Stimulated activated CD8-positive, alpha-beta memory T cell treated with anti-CD3 and anti-CD28 coated beads, Interleukin-4, amount 100 ng/mL, for 4 hours (primary cell): ENCODE measurements around the gene LRRC26.

Experiments
- DNase-seq, 2 donors: peaks; one replicate each; pipeline ENCODE4 v3.0.0-alpha.2; 2020; ENCODE audit warnings: low read depth in 2 of 2, low spot score in 1 of 2

The LRRC26 gene

DNA sequence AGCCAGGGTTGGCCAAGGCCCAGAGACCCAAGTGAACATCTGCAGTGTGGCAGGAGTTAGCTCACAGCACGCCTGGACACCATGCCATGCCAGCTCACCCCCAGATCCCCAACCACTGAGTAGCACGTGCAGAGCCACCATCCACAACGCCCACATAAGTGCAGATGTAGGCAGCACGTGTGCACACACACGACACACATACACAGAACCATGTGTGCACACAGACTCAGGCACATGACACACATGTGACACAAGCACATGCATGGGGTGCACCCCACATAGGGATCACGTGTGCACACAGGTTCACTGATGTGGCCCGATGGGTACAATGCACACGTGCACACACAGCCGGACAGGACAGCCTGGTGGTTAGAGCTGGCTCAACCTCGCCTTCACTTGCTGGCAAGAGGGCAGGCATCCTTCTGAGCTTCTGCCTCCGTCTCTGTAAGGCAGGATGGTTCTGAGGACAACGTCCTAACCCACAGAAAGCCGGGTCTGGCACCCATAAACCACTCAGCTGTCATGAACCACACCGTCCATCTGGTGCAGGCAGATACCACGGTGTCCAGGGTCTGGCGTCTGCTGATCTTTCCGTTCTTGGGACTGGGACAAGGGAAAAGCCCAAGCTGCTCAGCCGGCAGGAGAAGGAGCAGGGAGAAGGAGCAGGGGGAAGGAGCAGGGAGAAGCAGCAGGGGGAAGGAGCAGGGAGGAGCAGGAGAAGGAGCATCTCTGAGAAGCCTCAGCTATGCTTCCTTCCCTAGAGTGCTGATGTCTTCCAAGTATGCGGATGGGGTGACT lies 12.0 kb downstream of the LRRC26 start:
- DNase-seq, result no peak

DNA sequence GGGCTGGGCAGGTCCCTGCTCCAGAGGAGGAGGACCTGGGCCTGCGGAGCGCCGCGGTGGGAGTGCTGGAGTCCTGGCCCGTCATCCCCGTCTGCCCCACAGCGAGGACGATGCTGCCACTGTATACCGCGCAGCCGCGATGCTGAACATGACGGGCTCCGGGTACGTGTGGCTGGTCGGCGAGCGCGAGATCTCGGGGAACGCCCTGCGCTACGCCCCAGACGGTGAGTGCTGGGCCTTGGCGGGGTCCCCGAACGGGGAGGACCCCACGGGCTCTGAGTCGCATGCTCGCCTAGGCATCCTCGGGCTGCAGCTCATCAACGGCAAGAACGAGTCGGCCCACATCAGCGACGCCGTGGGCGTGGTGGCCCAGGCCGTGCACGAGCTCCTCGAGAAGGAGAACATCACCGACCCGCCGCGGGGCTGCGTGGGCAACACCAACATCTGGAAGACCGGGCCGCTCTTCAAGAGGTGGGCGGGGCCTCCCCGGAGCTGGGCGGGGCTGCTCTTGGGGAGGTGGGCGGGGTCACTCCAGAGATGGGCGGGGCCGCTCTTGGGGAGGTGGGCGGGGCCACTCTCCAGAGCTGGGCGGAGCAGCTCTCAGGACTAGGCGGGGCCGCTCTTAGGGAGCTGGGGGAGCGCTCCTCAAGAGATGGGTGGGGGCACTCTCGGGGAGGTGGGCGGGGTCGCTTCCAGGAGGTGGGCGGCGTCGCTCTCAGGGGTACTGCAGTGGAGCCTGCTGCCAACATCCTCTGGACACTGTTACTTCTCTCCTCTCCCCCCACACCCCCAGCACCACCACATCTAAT lies 13.1 kb downstream of the LRRC26 start:
- peak; percentile 49 to 61 for DNase-seq

DNA sequence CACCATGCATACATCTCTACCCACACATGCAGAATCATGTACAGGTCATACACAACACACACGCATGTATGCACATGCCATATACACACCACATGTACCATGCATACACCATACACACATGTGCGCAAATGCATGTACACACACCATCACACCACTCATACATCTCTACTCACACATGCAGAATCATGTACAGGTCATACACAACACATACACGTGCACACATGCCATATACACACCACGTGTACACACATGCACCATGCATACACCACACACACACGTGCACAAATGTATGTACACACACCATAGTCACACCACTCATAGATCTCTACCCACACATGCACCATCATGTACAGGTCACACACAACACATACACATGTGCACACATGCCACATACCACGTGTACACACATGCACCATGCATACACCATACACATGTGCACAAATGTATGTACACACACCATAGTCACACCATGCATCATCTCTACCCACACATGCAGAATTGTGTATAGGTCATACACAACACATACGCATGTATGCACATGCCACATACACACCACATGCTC lies 16.9 kb downstream of the LRRC26 start:
- no peak for DNase-seq

DNA sequence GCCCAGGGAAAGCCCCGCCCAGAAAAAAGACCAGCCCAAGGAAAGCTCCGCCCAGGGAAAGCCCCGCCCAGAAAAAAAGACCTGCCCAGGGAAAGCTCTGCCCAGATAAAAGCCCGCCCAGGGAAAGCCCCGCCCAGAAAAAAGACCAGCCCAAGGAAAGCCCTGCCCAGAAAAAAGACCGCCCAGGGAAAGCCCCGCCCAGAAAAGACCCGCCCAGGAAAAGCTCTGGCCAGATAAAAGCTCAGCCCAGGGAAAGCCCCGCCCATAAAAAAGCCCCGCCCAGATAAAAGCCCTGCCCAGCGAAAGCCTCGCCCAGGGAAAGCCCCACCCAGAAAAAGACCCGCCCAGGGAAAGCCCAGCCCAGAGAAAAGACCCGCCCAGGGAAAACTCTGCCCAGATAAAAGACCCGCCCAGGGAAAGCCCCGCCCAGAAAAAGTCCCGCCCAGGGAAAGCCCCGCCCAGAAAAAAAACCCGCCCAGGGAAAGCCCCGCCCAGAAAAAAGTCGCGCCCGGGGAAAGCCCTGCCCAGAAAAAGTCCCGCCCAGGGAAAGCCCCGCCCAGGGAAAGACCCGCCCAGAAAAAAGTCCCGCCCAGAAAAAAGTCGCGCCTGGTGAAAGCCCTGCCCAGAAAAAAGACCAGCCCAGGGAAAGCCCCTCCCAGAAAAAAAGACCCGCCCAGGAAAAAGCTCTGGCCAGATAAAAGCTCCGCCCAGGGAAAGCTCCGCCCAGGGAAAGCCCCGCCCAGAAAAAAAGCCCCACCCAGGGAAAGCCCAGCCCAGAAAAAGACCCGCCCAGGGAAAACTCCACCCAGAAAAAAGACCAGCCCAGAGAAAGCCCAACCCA lies 19.0 kb downstream of the LRRC26 start:
- DNase-seq, result no peak

DNA sequence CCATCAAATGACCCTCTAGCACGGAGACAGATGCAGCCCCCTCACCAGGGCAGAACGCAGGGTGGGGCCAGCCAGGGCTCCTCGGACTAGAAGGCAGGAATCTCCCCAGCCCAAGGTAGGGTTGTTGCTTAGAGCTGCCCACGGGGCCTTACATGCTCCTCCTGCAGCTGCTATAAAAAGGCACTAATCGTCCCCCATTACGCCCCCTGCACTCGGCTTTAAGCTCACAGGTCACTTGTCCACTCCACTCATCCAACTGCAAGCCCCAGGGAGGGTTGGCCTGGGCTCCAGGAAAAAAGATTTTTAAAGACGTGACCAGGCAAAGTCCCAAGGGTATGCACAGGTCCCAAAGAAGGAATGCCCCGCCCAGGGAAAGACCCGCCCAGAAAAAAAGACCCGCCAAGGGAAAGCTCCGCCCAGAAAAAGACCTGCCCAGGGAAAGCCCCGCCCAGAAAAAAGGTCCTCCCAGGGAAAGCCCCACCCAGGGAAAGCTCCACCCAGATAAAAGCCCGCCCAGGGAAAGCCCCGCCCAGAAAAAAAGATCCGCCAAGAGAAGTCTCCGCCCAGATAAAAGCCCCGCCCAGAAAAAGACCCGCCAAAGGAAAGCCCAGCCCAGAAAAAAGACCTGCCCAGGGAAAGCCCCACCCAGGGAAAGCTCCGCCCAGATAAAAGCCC lies 19.8 kb downstream of the LRRC26 start:
- no peak for DNase-seq

DNA sequence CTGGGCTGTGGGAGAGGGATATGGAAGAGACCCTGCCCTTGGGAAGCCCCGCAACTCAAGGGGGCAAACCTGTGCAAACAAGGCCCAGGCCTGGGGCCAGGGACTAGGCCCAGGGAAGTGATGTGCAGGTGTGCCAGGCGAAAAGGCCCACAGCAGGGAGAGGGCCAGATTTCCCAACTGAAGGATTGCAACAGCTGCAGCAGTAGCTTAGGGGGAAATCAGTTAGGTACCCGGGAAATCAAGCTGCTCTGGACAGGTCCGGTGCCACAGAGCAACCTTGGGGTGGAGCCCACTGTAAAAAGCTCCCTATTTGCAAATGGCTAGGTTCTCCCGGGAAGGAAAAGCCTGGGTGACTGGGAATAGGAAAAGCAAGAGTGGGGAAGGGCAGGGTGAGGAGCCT lies 20.5 kb downstream of the LRRC26 start:
- DNase-seq, result no peak

DNA sequence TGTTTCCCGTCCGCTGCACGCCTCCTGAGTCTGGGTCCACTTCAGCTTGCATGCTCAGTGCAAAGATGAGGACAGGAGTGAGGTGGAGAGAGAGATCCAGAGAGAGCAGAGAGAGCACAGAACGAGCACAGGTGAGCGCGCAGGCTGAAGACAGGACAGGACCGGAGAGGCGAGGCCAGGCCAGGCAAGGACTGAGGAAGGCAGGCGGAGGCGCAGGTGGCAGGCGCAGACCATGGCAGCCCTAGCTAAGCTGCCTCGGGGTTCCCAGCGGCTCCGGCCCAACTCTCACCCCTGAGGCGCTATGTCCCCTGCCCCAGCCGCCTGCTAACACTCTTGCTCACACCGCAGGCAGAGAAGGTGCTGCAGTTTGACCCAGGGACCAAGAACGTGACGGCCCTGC lies 21.2 kb downstream of the LRRC26 start:
- no peak for DNase-seq

DNA sequence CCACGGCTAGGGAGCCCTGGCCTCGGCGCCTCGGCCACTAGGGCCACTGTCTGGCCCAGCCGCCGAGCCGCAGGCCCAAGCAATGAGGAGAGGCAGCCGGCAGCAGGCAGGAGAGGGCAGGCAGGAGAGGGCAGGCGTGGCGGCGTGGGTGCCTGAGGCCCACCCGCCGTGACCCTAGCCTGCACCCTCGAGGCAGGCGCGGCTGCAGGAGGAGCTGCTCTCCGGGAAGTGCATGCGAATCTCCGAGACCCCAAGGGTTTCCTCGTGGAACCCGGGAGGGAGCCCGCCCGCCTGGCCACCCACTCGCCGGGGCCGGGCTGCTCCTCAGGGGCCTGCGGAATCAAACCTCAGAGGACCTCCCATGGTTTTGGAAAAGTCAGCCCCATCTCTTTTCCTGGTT lies 21.6 kb downstream of the LRRC26 start:
- DNase-seq, result no peak

DNA sequence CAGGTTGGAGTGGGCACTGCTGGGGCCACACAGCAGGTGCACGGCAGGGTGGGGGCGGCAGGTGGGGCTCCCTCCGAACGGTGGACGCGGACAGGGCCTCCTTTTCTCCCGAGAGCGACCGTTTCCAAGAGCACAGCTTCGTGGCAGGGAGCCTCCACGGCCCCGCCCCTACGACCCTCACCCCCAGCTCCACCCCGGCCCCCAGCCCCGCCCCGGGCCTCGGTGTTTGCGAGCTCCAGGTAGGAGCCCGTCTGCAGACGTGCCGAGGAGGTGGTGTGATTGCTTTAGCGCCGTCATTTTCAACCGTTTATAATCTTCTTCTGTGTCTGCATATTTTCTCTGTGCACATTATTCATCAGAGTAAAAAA lies 22.1 kb downstream of the LRRC26 start:
- DNase-seq, result no peak

DNA sequence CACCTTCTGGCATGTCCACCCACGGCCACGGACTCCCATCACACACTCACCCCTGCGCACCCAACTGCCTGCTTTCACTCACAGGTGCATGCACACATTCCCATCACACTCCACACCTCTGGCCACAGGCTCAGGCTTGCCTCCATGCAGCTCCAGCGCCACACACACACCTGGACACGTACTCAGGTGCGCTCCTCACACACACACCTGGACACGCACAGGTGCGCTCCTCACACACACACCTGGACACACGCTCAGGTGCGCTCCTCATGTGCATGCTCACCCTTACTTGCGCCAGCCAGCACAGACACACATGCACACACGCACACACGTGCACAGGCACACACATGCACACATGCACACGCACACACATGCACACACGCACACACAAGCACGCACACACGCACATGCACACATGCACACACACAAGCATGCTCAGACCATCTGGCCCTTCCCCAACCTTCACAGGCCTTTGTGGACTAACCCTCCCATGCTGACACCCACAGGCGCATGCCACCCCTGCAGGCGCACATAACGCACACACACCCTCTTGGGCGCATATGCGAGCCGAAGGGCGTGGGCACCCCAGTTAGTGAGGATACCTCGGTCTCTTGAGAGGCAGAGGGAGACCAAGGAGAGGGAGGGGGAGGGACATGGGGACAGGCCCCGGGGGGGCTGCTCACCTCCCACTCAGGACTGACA lies 22.6 kb downstream of the LRRC26 start:
- DNase-seq, result no peak

DNA sequence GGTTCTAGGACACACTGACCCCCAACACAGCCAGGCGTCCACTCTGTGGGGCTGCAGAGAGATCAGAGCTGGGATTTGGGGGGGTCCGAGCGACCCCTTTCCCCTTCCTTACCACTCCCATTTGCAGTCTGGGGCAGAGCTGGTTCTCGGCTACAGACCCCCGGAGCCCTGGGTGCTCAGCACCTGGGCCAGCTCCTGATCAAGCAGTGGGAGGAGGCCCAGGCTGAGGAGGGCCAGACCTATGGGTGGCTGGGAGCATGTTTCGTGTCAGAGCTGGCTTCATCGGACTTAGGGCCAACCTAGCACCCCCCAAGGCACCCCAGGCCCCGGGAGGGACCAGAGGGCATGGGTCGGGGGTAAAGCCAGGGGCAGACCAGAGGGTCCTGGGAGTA lies 23.3 kb downstream of the LRRC26 start:
- DNase-seq, result no peak

DNA sequence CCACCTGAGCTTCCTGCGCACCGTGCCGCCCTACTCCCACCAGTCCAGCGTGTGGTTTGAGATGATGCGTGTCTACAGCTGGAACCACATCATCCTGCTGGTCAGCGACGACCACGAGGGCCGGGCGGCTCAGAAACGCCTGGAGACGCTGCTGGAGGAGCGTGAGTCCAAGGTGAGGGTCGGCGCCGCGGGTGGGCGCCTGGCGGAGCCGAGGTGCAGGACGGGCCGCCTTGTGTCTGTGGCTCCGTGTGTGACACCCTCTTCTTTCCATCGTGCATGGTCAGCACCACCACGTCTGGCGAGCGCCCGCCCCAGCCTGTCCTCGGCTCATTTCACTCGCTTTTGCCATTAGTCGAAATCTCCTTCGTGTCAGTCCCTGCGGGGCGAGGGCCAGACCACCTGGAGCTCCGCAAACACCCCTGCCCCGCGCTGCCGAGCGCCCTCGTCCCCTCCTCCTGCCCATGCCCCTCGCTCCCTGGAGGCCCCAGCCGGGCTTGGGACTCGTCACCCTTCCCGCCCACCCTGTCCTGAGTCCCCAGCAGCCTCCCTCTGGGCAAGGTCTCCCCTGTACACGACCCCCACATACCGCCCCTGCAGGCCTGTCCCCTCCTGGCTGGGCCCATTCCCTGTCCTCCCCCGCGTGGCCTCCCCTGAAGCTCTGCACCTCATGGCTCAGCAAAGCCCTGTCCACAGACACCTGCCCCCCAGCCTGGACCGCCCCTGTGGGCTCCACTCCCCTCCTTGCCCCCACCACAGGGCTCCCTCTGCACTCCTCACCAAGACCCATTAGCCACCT lies 23.9 kb downstream of the LRRC26 start:
- no peak for DNase-seq

DNA sequence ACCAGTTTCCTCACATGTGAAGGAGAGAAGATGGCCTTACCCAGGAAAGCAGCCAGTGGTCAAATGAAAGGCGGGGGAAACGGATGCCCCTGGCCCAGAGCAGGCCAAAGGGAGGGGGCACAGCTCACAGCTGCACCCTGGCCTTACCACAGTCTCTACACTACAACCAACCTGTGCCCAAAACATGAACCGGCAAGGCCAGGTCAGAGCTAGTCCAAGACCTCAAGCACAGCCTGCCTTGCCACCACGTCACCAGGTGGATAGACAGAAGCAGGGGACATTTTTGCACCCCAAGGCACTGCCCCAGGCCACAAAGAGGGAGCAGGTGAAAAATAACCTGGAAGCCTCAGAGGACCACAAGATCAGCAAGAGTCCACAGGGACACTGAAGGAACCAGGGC lies 26.4 kb downstream of the LRRC26 start:
- no peak for DNase-seq

DNA sequence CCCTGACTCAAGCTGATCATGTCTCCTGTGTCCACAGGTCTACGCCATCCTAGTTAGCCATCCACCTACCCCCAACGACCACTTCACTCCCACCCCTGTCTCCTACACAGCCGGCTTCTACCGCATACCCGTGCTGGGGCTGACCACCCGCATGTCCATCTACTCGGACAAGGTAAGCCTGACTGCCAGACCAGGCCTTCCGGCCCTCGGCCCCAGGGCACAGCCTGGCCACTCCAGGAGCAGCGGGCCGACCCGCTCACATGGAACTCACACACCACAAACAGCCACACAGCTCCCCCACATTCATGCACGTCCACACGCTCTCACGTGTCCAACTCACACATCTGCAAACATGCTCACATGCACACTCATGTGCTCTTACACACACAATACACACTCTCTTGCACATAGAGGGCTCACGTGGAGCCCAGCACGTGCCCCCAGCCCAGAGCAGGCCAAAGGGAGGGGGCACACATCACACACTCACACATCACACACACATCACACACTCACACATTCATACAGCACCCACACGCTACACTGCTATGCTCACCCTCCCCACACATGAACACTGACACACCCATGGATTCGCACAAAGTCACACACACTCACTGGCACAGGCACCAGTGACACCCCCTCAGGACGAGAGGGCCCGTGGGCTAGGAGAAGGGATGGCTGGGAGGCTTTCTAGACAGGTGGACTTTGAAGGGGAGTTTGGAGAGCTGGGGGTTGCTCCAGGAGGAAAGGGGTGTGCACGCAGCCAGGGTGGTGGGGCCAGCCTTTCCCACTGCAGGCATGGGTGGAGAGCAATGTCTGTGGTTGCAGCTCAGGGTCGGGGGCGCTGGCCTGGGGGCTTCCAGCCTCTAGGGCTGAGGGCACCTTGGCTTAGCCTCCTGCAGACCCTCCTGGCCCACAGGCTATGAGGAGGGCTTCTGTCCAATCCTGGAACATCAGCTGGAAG lies 27.6 kb downstream of the LRRC26 start:
- no peak for DNase-seq

DNA sequence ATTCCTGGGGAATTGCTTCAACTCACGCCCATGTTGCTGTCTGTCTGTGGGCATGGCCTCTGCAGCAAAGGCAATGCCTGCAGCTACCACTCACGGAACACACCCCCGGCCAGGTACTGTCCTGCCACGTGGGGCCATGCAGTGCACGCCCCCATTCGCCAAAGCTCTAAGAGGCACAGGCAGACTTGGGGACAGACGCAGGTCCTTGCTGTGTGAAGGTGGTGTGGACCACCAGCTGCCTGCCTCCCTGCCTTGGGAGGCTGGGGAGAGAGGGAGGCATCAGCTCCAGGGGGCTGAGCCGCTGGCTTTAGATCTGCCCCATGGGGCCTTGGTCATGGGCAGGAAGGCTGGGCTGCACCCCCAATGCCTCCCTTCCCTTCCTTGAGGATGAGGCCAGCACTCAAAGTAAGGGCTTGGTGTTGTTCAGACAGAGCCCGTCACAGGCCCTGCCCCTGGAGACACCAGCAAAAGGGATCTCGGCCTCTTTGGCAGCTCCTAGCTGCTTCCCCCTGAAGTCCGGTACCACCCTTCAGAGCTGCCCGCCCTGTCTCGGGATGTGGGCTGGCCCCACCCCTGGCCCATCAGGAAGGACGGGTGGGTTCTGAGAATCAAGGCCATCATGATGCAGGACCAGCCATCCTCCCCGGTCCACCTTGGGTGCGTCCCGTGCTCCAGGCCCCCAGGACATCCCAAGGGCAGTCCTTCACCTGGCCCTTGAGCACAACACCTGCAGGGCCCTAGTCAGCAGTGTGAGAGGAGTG lies 28.6 kb downstream of the LRRC26 start:
- no peak for DNase-seq

DNA sequence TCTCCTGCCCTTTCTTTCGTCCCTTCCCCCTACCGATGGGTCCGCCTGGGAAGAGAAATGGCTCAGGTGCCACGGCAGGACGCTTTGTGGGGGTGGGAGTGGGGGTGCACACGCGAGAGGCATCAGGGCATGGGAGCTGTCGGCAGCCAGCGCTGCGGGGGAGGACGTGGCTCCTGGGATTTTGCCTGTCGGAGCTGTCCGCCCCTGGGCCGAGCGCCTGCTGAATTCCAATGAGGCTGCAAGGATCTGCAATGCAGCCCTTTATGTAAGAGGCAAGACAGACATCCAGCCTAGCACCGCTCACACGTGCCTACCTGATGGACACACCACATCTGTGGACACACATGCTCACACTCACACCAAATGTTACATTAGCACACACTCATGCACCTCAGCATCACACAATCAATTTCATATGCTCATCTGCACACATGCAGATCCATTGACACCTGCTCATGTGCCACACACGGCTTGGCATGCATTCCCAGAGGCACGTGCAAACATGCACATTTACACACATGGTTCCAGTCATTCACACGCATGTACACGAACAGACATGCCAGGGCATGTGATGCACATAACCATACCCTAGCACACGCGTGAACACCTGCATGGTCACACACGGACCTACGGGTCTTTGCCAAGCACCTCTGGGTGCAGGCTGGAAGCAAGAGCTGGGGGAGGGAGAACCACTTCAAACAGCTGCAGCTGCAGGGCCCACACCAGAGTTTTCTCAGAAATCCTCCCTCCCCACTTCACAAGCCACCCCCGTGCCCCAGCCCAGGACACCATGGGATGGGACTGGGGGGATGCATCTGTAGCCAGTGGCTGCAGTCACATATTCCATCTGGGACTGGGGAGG lies 29.5 kb downstream of the LRRC26 start:
- DNase-seq, result no peak
